Uterus (tissue), 2 donors: Measurements from ENCODE around the gene TSPAN13.

ENCODE experiments used
- CTCF ChIP-seq, 4 experiments: fragments of 200-600 bp in 2 of 4; fragments of 450-650 bp in 2 of 4; sonication (generic) in 2 of 4; IDR thresholded peaks; one replicate each; pipeline ENCODE4 v1.5.1; 2016 to 2019; ENCODE audit warnings: antibody characterized with exemption in 4 of 4, mild to moderate bottlenecking in 2 of 4, moderate library complexity in 1 of 4
- POLR2A ChIP-seq, 2 donors: fragments of 450-650 bp; IDR thresholded peaks; one replicate each; pipeline ENCODE4 v1.6.1; 2016; ENCODE audit warnings: antibody characterized with exemption in 2 of 2, mild to moderate bottlenecking in 1 of 2, moderate library complexity in 1 of 2

GRCh38 chr7:16791905-16792698 is 38.5 kb downstream of the TSPAN13 start:
- no peak for TF ChIP-seq CTCF (IDR thresholded peaks at IDR 0.05)
- TF ChIP-seq POLR2A (IDR thresholded peaks at IDR 0.05) = no peak
